ENCODE data around the gene CA12.
"Not testable (repeated sequence)": the region's sequence is repeated elsewhere in the genome, so short reads cannot be mapped to it uniquely, and the experiment has no call there.

Gene CA12

GRCh38 chr15:63357061-63357460, 24.6 kb downstream of the CA12 start:
- no peak for DNase-seq (ENCODE audit: low spot score)

- no peak for DNase-seq (ENCODE audit: low spot score)
Measured at GRCh38 chr15:63354821-63355650, 26.6 kb downstream of the CA12 start.

- no peak for DNase-seq (ENCODE audit: low spot score)
Measured at GRCh38 chr15:63353887-63354286, 27.8 kb downstream of the CA12 start.

- DNase-seq (ENCODE audit: low spot score): no peak
Measured at GRCh38 chr15:63353261-63353660, 28.4 kb downstream of the CA12 start.

GRCh38 chr15:63352808-63353207, 28.8 kb downstream of the CA12 start:
- DNase-seq (ENCODE audit: low spot score): no peak

- no peak for DNase-seq (ENCODE audit: low spot score)
Measured at GRCh38 chr15:63351170-63351569, 30.5 kb downstream of the CA12 start.

GRCh38 chr15:63350178-63350621, 31.4 kb downstream of the CA12 start:
- DNase-seq (ENCODE audit: low spot score): no peak

GRCh38 chr15:63349621-63350020, 32.0 kb downstream of the CA12 start:
- DNase-seq (ENCODE audit: low spot score): no peak

GRCh38 chr15:63349156-63349555, 32.5 kb downstream of the CA12 start:
- no peak for DNase-seq (ENCODE audit: low spot score)

- DNase-seq (ENCODE audit: low spot score): peak; percentile 81
Measured at GRCh38 chr15:63348392-63348791, 33.3 kb downstream of the CA12 start.

- no peak for DNase-seq (ENCODE audit: low spot score)
Measured at GRCh38 chr15:63347074-63347857, 34.4 kb downstream of the CA12 start.

GRCh38 chr15:63345391-63345752, 36.3 kb downstream of the CA12 start:
- no peak for DNase-seq (ENCODE audit: low spot score)

GRCh38 chr15:63344731-63345390, 36.8 kb downstream of the CA12 start:
- DNase-seq (ENCODE audit: low spot score): no peak

- not testable (repeated sequence) for DNase-seq (ENCODE audit: low spot score)
Measured at GRCh38 chr15:63342996-63343562, 38.6 kb downstream of the CA12 start.

- DNase-seq (ENCODE audit: low spot score): no peak
Measured at GRCh38 chr15:63341898-63342297, 39.7 kb downstream of the CA12 start.

- DNase-seq (ENCODE audit: low spot score): no peak
Measured at GRCh38 chr15:63340878-63341277, 40.8 kb downstream of the CA12 start.

- DNase-seq (ENCODE audit: low spot score): no peak
Measured at GRCh38 chr15:63340353-63340752, 41.3 kb downstream of the CA12 start.

GRCh38 chr15:63339836-63340235, 41.8 kb downstream of the CA12 start:
- DNase-seq (ENCODE audit: low spot score): no peak

- no peak for DNase-seq (ENCODE audit: low spot score)
Measured at GRCh38 chr15:63339006-63339766, 42.5 kb downstream of the CA12 start.

- DNase-seq (ENCODE audit: low spot score): peak; percentile 47
Measured at GRCh38 chr15:63338170-63338569, 43.5 kb downstream of the CA12 start.

GRCh38 chr15:63337046-63337445, 44.6 kb downstream of the CA12 start:
- DNase-seq (ENCODE audit: low spot score): no peak

Measured in AG20443 (cell line).